GM23338 (cell line): Measurements from ENCODE around the gene DNAJC8.

Source experiments
- JUNB ChIP-seq: IDR thresholded peaks from one replicate; pipeline ENCODE4 v1.6.1; 2016; ENCODE audit warnings: antibody characterized with exemption; ENCODE audit not compliant: unreplicated experiment
- POLR2AphosphoS5 ChIP-seq: IDR thresholded peaks from 2 replicates; pipeline ENCODE4 v1.6.1; 2016; ENCODE audit warnings: antibody characterized with exemption, low read depth
- REST ChIP-seq: IDR thresholded peaks from one replicate; pipeline ENCODE4 v1.6.1; 2018; ENCODE audit warnings: antibody characterized with exemption; ENCODE audit not compliant: unreplicated experiment
- TF ChIP-seq, protein P1 (sequence below), 2 experiments: fragments of 200-600 bp in 1 of 2; sonication (generic) in 1 of 2; conservative IDR thresholded peaks; 2 replicates each; pipeline versions ENCODE4 v1.5.1 to v1.6.1; 2016 to 2017; ENCODE audit warnings: antibody characterized with exemption in 2 of 2, low read depth in 2 of 2, mild to moderate bottlenecking in 2 of 2, moderate library complexity in 1 of 2

DNA sequence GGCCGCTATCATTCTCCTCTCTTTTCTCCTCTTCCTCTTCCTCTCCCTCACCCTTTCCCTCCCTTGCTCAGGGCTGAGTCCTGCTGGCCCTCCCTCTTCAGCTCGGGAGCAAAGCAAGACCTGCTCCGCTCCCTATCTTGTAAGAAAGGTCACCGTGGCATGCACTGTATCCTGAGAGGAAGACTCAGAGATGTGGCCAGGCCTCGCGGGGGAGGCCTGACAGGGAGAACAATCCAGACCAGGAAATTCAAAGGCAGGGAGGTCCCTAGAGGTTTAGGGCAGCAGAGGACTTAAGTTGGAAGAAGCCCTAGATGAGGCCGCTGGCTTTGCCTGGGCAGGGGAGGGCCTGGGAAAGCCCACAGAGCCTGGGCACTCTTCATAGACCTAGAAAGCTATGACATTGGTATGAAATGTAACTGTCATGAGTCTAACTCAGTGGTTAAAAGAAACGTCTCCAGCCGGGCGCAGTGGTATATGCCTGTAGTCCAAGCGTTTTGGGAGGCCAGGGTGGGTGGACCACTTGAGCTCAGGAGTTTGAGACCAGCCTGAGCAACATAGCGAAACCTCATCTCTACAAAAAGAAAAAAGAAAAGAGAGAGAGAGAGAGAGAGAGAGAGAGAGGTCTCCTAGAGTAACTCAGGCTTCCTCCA lies 41.7 kb downstream of the DNAJC8 start:
- no peak for TF ChIP-seq JUNB
- TF ChIP-seq, protein P1, sequence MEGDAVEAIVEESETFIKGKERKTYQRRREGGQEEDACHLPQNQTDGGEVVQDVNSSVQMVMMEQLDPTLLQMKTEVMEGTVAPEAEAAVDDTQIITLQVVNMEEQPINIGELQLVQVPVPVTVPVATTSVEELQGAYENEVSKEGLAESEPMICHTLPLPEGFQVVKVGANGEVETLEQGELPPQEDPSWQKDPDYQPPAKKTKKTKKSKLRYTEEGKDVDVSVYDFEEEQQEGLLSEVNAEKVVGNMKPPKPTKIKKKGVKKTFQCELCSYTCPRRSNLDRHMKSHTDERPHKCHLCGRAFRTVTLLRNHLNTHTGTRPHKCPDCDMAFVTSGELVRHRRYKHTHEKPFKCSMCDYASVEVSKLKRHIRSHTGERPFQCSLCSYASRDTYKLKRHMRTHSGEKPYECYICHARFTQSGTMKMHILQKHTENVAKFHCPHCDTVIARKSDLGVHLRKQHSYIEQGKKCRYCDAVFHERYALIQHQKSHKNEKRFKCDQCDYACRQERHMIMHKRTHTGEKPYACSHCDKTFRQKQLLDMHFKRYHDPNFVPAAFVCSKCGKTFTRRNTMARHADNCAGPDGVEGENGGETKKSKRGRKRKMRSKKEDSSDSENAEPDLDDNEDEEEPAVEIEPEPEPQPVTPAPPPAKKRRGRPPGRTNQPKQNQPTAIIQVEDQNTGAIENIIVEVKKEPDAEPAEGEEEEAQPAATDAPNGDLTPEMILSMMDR (conservative IDR thresholded peaks at IDR 0.05; ENCODE audit: low read depth in 2 of 2) = no peak
- TF ChIP-seq REST = no peak
- no peak for TF ChIP-seq POLR2AphosphoS5
